ENCODE measurements around the gene ATP6V1D. TPM values are rescaled to one million over a fixed set of nuclear protein-coding genes. Genes with fewer than 3 reads are reported as not detected.

ATP6V1D gene
- total and polyA plus RNA-seq, 2 of the 8 experiments (the other 6 are each of a cell fraction or from before 2014, with no cell fraction given) = 45.1 to 76.3 TPM

DNA sequence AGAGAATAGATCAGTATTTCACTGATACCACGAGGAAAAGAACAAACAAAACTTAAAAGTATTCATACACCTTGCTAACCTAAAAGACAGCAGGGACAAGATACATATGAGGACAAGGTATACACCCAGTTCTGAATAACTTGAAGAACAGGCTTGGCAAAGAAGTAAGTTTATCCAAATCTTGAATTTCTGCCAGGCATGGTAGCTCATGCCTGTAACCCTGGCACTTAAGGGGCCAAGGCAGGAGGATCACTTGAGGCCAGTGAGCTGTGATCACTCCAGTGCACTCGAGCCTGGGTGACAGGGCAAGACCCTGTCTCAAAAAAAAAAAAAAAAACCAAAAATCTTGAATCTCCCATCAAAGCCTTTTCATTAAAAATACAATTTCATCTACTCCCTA is 25.5 kb upstream of the ATP6V1D start:
- Histone ChIP-seq H4K5ac (ENCODE audit: insufficient read length, low read depth, low read length) (no peak overlapping the region), H2BK5ac (ENCODE audit: low read depth, low read length) (no peak overlapping the region), H2BK20ac (ENCODE audit: low read length) (no peak overlapping the region), H4K8ac (ENCODE audit: extremely low read depth, insufficient read depth, low read length) (no peak overlapping the region), H2BK12ac (ENCODE audit: low read depth, low read length) (no peak overlapping the region), H3K4me2 (ENCODE audit: insufficient read depth in 1 of 2, low read depth in 2 of 2, low read length in 2 of 2) (no peak overlapping the region), H2BK15ac (ENCODE audit: low read length) (no peak overlapping the region), H3K23me2 (ENCODE audit: low read depth, low read length) (no peaks in the 10 kb centered on the region), H3K4ac (replicated peaks; ENCODE audit: insufficient read length, low read depth, low read length) (no peak overlapping the region), H3K79me1 (ENCODE audit: low read depth, low read length) (no peaks in the 10 kb centered on the region), H3K18ac (ENCODE audit: extremely low read depth, low read length) (no peak overlapping the region), H2BK120ac (replicated peaks; ENCODE audit: low read depth, low read length) (no peak overlapping the region), H3K56ac (replicated peaks; ENCODE audit: insufficient read length, low read depth, low read length) (no peak overlapping the region), H3K27ac (ENCODE audit: low read depth, low read length) (no peak overlapping the region), H3K36me3 (ENCODE audit: control insufficient read depth in 2 of 4, insufficient read depth in 4 of 4, low read length in 3 of 4) (peaks cover 3 to 56% (median 40%) of the 10 kb centered on the region in 4 experiments; a peak in 7 of 8 replicates), H3K79me2 (ENCODE audit: control insufficient read depth in 1 of 2, insufficient read depth in 2 of 2, low read length in 2 of 2) (no peaks in the 10 kb centered on the region), H3K9me3 (ENCODE audit: insufficient read depth in 2 of 2, low read depth in 1 of 2, low read length in 1 of 2) (no peaks in the 10 kb centered on the region), H2AFZ (ENCODE audit: low read length) (no peak overlapping the region), H3K4me3 (ENCODE audit: extremely low read depth in 1 of 4, insufficient read depth in 2 of 4, low read depth in 3 of 4, low read length in 4 of 4) (no peak overlapping the region), H3K4me1 (replicated peaks in 1 of 4; ENCODE audit: control insufficient read depth in 3 of 4, insufficient read depth in 4 of 4, low read length in 3 of 4) (no peaks in the 10 kb centered on the region), H3K9ac (replicated peaks in 1 of 4; ENCODE audit: extremely low read depth in 1 of 4, low read depth in 3 of 4, low read length in 3 of 4) (no peak overlapping the region), H2AK5ac (ENCODE audit: low read depth, low read length) (no peak overlapping the region), H3K14ac (ENCODE audit: insufficient read length) (no peak overlapping the region), H4K91ac (replicated peaks; ENCODE audit: insufficient read length, low read length) (no peak overlapping the region), H4K20me1 (replicated peaks in 1 of 2; ENCODE audit: control insufficient read depth in 1 of 2, insufficient read depth in 2 of 2, low read length in 2 of 2) (no peaks in the 10 kb centered on the region), H3K23ac (ENCODE audit: insufficient read length) (no peak overlapping the region), H3K27me3 (replicated peaks in 1 of 4; ENCODE audit: control insufficient read depth in 3 of 4, extremely low read depth in 1 of 4, insufficient read depth in 3 of 4, low read length in 3 of 4) (no peaks in the 10 kb centered on the region)
- 87% methylated on average over 2 of the region's 2 CpGs; no CpG with 5 or more reads in 1 of the 2 experiments for WGBS, 2 experiments (ENCODE audit: extremely low coverage in 1 of 2, insufficient coverage in 1 of 2, insufficient read length in 1 of 2, insufficient replicate concordance in 2 of 2, low coverage in 1 of 2, low lambda C conversion rate in 2 of 2, missing lambda C conversion rate in 1 of 2)
- no peak for DNase-seq (ENCODE audit: low read depth in 1 of 2, low spot score in 2 of 2)
- no peak for FAIRE-seq
- ChIA-PET CTCF (ENCODE audit: partially characterized antibody) (interaction anchor here (1.0 to 2.1 kb wide), 4 partner anchors 7 to 42 kb away, joined by 3 to 6 read pairs (median 5); partner anchors contain the start of genes ATP6V1D and EIF2S1), POLR2A (ENCODE audit: partially characterized antibody) (interaction anchor here (1.2 kb wide), 2 partner anchors 10 to 21 kb away, joined by 3 to 4 read pairs; no protein-coding TSS in a partner anchor)
- TF ChIP-seq TCF12 (IDR thresholded peaks at IDR 0.05; ENCODE audit: low read depth, low read length) (no peak), NRF1 (IDR thresholded peaks at IDR 0.05; ENCODE audit: low read depth, low read length) (no peak), CHD1 (IDR thresholded peaks at IDR 0.05; ENCODE audit: low read depth, low read length) (no peak), SAP30 (IDR thresholded peaks at IDR 0.05; ENCODE audit: insufficient read depth, insufficient replicate concordance, low read length) (no peak), KDM4A (IDR thresholded peaks at IDR 0.05; ENCODE audit: low read depth, low read length, severe bottlenecking) (no peak), CBX5 (IDR thresholded peaks at IDR 0.05; ENCODE audit: low read depth, low read length) (no peak), SP1 (IDR thresholded peaks at IDR 0.05; ENCODE audit: low read depth, low read length) (no peak), CTBP2 (IDR thresholded peaks at IDR 0.05; ENCODE audit: borderline replicate concordance, insufficient read depth, insufficient read length, low read length) (no peak), YY1 (IDR thresholded peaks at IDR 0.05; ENCODE audit: low read depth, low read length) (no peak), PHF8 (conservative IDR thresholded peaks at IDR 0.05; ENCODE audit: low read depth, low read length) (no peak), SP2 (IDR thresholded peaks at IDR 0.05; ENCODE audit: low read length) (no peak), POU5F1 (IDR thresholded peaks at IDR 0.05; ENCODE audit: low read depth, low read length) (no peak)
- TF ChIP-seq, protein P1, sequence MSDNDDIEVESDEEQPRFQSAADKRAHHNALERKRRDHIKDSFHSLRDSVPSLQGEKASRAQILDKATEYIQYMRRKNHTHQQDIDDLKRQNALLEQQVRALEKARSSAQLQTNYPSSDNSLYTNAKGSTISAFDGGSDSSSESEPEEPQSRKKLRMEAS (IDR thresholded peaks at IDR 0.05) = no peak
- TF ChIP-seq, protein P2, sequence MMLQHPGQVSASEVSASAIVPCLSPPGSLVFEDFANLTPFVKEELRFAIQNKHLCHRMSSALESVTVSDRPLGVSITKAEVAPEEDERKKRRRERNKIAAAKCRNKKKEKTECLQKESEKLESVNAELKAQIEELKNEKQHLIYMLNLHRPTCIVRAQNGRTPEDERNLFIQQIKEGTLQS (IDR thresholded peaks at IDR 0.05; ENCODE audit: insufficient read depth, low read depth, low read length) = no peak

All from H1 (cell line).